Naive thymus-derived CD4-positive, alpha-beta T cell (primary cell): ENCODE data around the gene TAS2R31. TPM values are rescaled to one million over a fixed set of nuclear protein-coding genes. Genes with fewer than 3 reads are reported as not detected.
"Not testable (repeated sequence)": the region's sequence is repeated elsewhere in the genome, so short reads cannot be mapped to it uniquely, and the experiment has no call there.

ENCODE experiments used
- ATAC-seq: fragments of 150-1000 bp; cut with Tn5 transposase; 2 replicates; pipeline ENCODE4 v1.10.0; 2021; ENCODE audit warnings: mild to moderate bottlenecking, moderate library complexity
- CTCF ChIA-PET: fragments of 350-600 bp; sonication (Branson Sonifier 250); formaldehyde crosslinking; loops from one replicate; lab custom pipeline; 2021; ENCODE audit warnings: antibody characterized with exemption; lab: Charles Lee
- POLR2A ChIA-PET: fragments of 350-600 bp; sonication (Branson Sonifier 250); formaldehyde crosslinking; loops from one replicate; lab custom pipeline; 2021; ENCODE audit warnings: antibody characterized with exemption, inconsistent platforms; lab: Charles Lee
- DNase-seq, 9 donors: peaks; one replicate each; pipeline versions ENCODE4 v3.0.0 to v3.0.0-alpha.2; 2020 to 2022; ENCODE audit warnings: mixed read lengths in 1 of 9
- H3K27ac ChIP-seq: one replicate; pipeline ENCODE4 v1.7.0; 2013; ENCODE audit warnings: mild to moderate bottlenecking, low read depth, low read length, moderate library complexity
- H3K27me3 ChIP-seq, 2 donors: one replicate each; pipeline ENCODE4 v1.7.0; 2013; ENCODE audit warnings: low read length in 2 of 2, mild to moderate bottlenecking in 2 of 2, moderate library complexity in 2 of 2; ENCODE audit not compliant: control insufficient read depth in 2 of 2, insufficient read depth in 2 of 2
- H3K36me3 ChIP-seq, 3 experiments: 1 replicate in 2 of 3; 2 replicates in 1 of 3; pipeline ENCODE4 v1.7.0; 2013; ENCODE audit warnings: low read length in 3 of 3, mild to moderate bottlenecking in 3 of 3, moderate library complexity in 1 of 3; ENCODE audit not compliant: insufficient read depth in 3 of 3, control insufficient read depth in 2 of 3
- H3K4me1 ChIP-seq, 2 donors: one replicate each; pipeline ENCODE4 v1.7.0; 2013; ENCODE audit warnings: low read length in 2 of 2, mild to moderate bottlenecking in 2 of 2, moderate library complexity in 1 of 2; ENCODE audit not compliant: control insufficient read depth in 2 of 2, insufficient read depth in 2 of 2
- H3K4me3 ChIP-seq: 2 replicates; pipeline ENCODE4 v1.7.0; 2013; ENCODE audit warnings: mild to moderate bottlenecking, low read length
- H3K9me3 ChIP-seq, 3 experiments: 1 replicate in 2 of 3; 2 replicates in 1 of 3; pipeline ENCODE4 v1.7.0; 2013; ENCODE audit warnings: low read length in 3 of 3; ENCODE audit not compliant: control insufficient read depth in 2 of 3
- H3K27ac Mint-ChIP-seq, 9 donors: one replicate each; pipeline ENCODE4 v1.8.0; 2020 to 2022; ENCODE audit warnings: mixed read lengths in 9 of 9, mild to moderate bottlenecking in 8 of 9, moderate library complexity in 5 of 9, inconsistent platforms in 2 of 9
- H3K27me3 Mint-ChIP-seq, 5 donors: one replicate each; pipeline ENCODE4 v1.8.0; 2021 to 2022; ENCODE audit warnings: mixed read lengths in 5 of 5, mild to moderate bottlenecking in 1 of 5
- H3K36me3 Mint-ChIP-seq, 5 donors: one replicate each; pipeline ENCODE4 v1.8.0; 2020 to 2022; ENCODE audit warnings: mixed read lengths in 5 of 5, mild to moderate bottlenecking in 3 of 5, inconsistent platforms in 1 of 5
- H3K4me1 Mint-ChIP-seq, 7 donors: one replicate each; pipeline ENCODE4 v1.8.0; 2020 to 2022; ENCODE audit warnings: mixed read lengths in 7 of 7, mild to moderate bottlenecking in 3 of 7, inconsistent platforms in 1 of 7
- H3K4me3 Mint-ChIP-seq, 10 donors: one replicate each; pipeline ENCODE4 v1.8.0; 2020 to 2022; ENCODE audit warnings: mild to moderate bottlenecking in 10 of 10, mixed read lengths in 10 of 10, moderate library complexity in 6 of 10, inconsistent platforms in 2 of 10
- H3K9me3 Mint-ChIP-seq, 11 donors: one replicate each; pipeline ENCODE4 v1.8.0; 2020 to 2022; ENCODE audit warnings: mixed read lengths in 11 of 11, mild to moderate bottlenecking in 4 of 11, inconsistent platforms in 1 of 11, moderate library complexity in 1 of 11
- intact Hi-C, 2 donors: fragments of 100-400 bp; cut with micrococcal nuclease; formaldehyde crosslinking; loops; one replicate each; pipeline ENCODE4 v1.15.1; 2023
- polyA plus RNA-seq, 2 donors: library from polyadenylated mRNA; unstranded; fragments of 300-500 nt; fragmentation: Illumina TruSeq; gene quantifications; one replicate each; pipeline ENCODE4 v1.2.3, GENCODE V29; 2021
- total RNA-seq, 6 experiments: library from RNA in 5 of 6; stranded (reverse) in 5 of 6; gene quantifications; 1 replicate in 5 of 6; 2 replicates in 1 of 6; pipeline ENCODE4 v1.2.3 and lab custom pipeline; 2021 to 2026

TAS2R31 gene
- total and polyA plus RNA-seq, 7 experiments from 2014 or later: 0.26 to 6.2 (median 2.8) TPM; not detected in 1

- Histone ChIP-seq H3K4me3 (no peak overlapping the region), H3K4me1 (no peaks in the 10 kb centered on the region), H3K27me3 (no peaks in the 10 kb centered on the region), H3K27ac (no peak overlapping the region), H3K36me3 (no peaks in the 10 kb centered on the region), H3K9me3 (no peaks in the 10 kb centered on the region)
- Mint-ChIP-seq H3K27ac (no peak overlapping the region), H3K36me3 (peaks cover 11 to 76% (median 66%) of the 10 kb centered on the region in 5 donors), H3K4me1 (peaks cover 0 to 32% (median 18%) of the 10 kb centered on the region in 7 donors), H3K9me3 (peaks cover 0 to 8% (median 0%) of the 10 kb centered on the region in 11 donors), H3K4me3 (no peak overlapping the region), H3K27me3 (no peaks in the 10 kb centered on the region)
- ATAC-seq (no peak), DNase-seq (no peak)
- CTCF ChIA-PET: no interaction called here
- intact Hi-C loops: no loop called here
- POLR2A ChIA-PET: no interaction called here
These were observed 9.0 kb upstream of the TAS2R31 start for GRCh38 chr12:11040162-11040561.

DNA sequence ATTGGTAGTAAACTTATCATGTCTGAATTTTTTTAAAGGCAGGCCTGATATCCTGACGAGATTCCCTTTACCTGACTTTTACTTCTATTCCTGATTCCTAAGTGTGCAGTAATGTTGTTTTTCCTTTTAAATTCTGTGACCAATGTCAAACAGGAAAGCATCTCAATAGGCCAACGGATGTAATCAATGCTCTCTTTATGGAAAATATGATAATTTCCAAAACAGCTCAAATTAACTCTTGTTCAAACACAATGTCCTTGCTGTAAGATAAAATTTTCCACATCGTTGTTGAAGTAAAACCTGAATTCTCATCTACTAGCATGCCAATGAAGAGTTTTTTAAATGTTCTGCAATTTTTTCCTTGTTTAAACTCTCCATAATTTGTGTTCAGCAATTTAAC is 8.0 kb upstream of the TAS2R31 start:
- POLR2A ChIA-PET: no interaction called here
- H3K9me3 Mint-ChIP-seq: peaks cover 0 to 8% (median 0%) of the 10 kb centered on the region in 11 donors
- no peaks in the 10 kb centered on the region for H3K9me3 ChIP-seq
- no peaks in the 10 kb centered on the region for H3K27me3 ChIP-seq
- CTCF ChIA-PET: no interaction called here
- H3K27ac Mint-ChIP-seq: no peak overlapping the region
- intact Hi-C loops: loop anchor here in 1 of 2 donors (1.0 kb wide), 1 partner anchor 27 kb away; no protein-coding TSS in a partner anchor
- H3K27ac ChIP-seq: no peak overlapping the region
- H3K36me3 ChIP-seq: no peaks in the 10 kb centered on the region
- peaks cover 0 to 25% (median 16%) of the 10 kb centered on the region in 7 donors for H3K4me1 Mint-ChIP-seq
- no peak for DNase-seq
- ATAC-seq: no peak
- H3K4me3 ChIP-seq: no peak overlapping the region
- H3K27me3 Mint-ChIP-seq: no peaks in the 10 kb centered on the region
- peaks cover 4 to 68% (median 59%) of the 10 kb centered on the region in 5 donors for H3K36me3 Mint-ChIP-seq
- H3K4me1 ChIP-seq: no peaks in the 10 kb centered on the region
- no peak overlapping the region for H3K4me3 Mint-ChIP-seq

DNA sequence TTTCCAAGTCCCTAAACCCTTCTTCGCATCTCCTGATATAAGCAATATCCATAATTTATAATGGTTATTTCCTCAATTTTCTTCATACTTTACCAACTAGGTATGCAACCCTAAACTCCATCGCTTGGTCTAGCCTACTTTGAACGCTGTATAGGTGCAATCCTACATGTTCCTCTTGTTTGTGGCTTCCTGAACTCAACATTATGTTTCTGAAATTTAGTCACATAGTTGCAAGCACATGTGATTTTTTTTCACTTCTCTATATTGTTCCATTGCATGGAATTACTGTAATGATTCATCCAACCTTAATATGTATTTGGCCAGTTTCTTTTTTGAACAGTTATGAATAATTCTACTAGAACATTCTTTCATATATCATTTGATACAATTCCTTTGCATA is 2.8 kb upstream of the TAS2R31 start:
- ATAC-seq, DNase-seq, H3K4me1 Mint-ChIP-seq, H3K9me3 ChIP-seq, H3K27ac Mint-ChIP-seq, intact Hi-C loops, H3K4me3 ChIP-seq, CTCF ChIA-PET, H3K4me3 Mint-ChIP-seq, POLR2A ChIA-PET, H3K27me3 ChIP-seq, H3K36me3 ChIP-seq, H3K27me3 Mint-ChIP-seq, H3K27ac ChIP-seq, H3K9me3 Mint-ChIP-seq, H3K4me1 ChIP-seq: not testable (repeated sequence)
- peaks cover 4 to 57% (median 50%) of the 10 kb centered on the region in 5 donors for H3K36me3 Mint-ChIP-seq

GRCh38 chr12:11026118-11026517 is 5.1 kb downstream of the TAS2R31 start:
- Histone ChIP-seq H3K4me1 (no peaks in the 10 kb centered on the region), H3K27ac (no peak overlapping the region), H3K9me3 (no peaks in the 10 kb centered on the region), H3K27me3 (no peaks in the 10 kb centered on the region), H3K36me3 (peaks cover 0 to 9% (median 0%) of the 10 kb centered on the region in 3 experiments), H3K4me3 (no peak overlapping the region)
- CTCF ChIA-PET: no interaction called here
- intact Hi-C loops: no loop called here
- H3K27me3 Mint-ChIP-seq: no peaks in the 10 kb centered on the region
- H3K9me3 Mint-ChIP-seq: peaks cover 5 to 11% (median 6%) of the 10 kb centered on the region in 11 donors
- ATAC-seq: no peak
- no peak overlapping the region for H3K27ac Mint-ChIP-seq
- peaks cover 0 to 11% (median 7%) of the 10 kb centered on the region in 7 donors for H3K4me1 Mint-ChIP-seq
- POLR2A ChIA-PET: no interaction called here
- H3K36me3 Mint-ChIP-seq: peaks cover 13 to 64% (median 45%) of the 10 kb centered on the region in 5 donors
- no peak overlapping the region for H3K4me3 Mint-ChIP-seq
- no peak for DNase-seq

DNA sequence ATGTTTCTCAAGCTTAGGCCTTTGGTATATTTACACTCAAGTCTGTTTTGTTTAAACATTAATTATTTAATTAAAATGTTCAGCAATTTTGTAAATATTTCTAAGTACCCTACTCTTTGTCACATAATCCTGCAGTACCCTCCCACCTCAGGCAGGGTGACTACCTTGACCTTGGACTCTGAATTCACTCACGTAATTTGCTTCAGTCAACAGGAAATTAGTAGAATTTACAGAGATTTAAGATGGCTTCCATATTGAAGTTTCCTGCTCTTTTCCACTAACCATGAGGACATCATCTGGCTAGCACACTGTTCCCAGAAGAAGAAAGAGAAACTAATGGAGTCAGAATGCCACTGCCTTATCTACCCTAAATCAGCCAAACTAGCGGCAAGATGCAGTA is 7.8 kb downstream of the TAS2R31 start:
- Mint-ChIP-seq H3K4me3 (no peak overlapping the region), H3K4me1 (peaks cover 0 to 11% (median 8%) of the 10 kb centered on the region in 7 donors), H3K27ac (peak overlapping the region in 1 of 9 donors; percentile 33), H3K9me3 (peaks cover 5 to 11% (median 6%) of the 10 kb centered on the region in 11 donors), H3K36me3 (peaks cover 13 to 61% (median 35%) of the 10 kb centered on the region in 5 donors), H3K27me3 (no peaks in the 10 kb centered on the region)
- no peaks in the 10 kb centered on the region for H3K4me1 ChIP-seq
- no peak overlapping the region for H3K4me3 ChIP-seq
- no peaks in the 10 kb centered on the region for H3K9me3 ChIP-seq
- DNase-seq (no peak), ATAC-seq (no peak)
- no peaks in the 10 kb centered on the region for H3K27me3 ChIP-seq
- ChIA-PET CTCF (no interaction called here), POLR2A (no interaction called here)
- H3K36me3 ChIP-seq: peaks cover 0 to 9% (median 0%) of the 10 kb centered on the region in 3 experiments
- H3K27ac ChIP-seq: no peak overlapping the region
- intact Hi-C loops: no loop called here

DNA sequence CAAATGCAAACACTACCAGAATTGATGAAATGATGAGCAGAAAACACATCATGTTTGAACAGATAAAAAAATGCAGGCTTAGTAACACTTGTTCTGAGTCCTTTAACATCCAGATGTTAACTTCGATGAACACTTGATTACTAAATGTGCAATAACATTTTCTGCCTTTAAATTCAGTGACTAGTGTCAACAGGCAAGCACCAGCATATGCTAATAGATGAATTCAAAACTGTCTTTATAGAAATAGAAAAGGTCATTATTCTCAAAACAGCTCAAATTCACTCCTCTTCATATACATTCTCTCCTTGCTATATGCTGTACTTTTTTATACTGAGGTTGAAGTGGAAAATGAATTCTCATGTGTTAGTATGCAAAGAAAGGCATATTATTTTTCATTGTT is 8.7 kb downstream of the TAS2R31 start, which contains the start of gene TAS2R19:
TAS2R19 (minus strand) TSS at position 101 of the 400 bp plus-strand sequence; CDS start at position 52, 49 bp downstream.
- Mint-ChIP-seq H3K36me3 (peaks cover 10 to 58% (median 29%) of the 10 kb centered on the region in 5 donors), H3K4me3 (no peak within 1 kb of the TSS), H3K27ac (peak within 1 kb of the TSS in 1 of 9 donors; percentile 33), H3K27me3 (no peaks in the 10 kb centered on the region), H3K4me1 (peaks cover 0 to 12% (median 8%) of the 10 kb centered on the region in 7 donors), H3K9me3 (peaks cover 4 to 11% (median 6%) of the 10 kb centered on the region in 11 donors)
- no peak for ATAC-seq
- no peak within 1 kb of the TSS for H3K27ac ChIP-seq
- H3K4me3 ChIP-seq: no peak within 1 kb of the TSS
- POLR2A ChIA-PET: no interaction called here
- H3K9me3 ChIP-seq: no peaks in the 10 kb centered on the region
- H3K36me3 ChIP-seq: peaks cover 0 to 1% (median 0%) of the 10 kb centered on the region in 3 experiments
- intact Hi-C loops: no loop called here
- H3K27me3 ChIP-seq: no peaks in the 10 kb centered on the region
- CTCF ChIA-PET: no interaction called here
- DNase-seq: no peak
- H3K4me1 ChIP-seq: no peaks in the 10 kb centered on the region

- Histone ChIP-seq H3K4me3 (no peak overlapping the region), H3K4me1 (no peaks in the 10 kb centered on the region), H3K9me3 (no peaks in the 10 kb centered on the region), H3K27me3 (no peaks in the 10 kb centered on the region), H3K36me3 (no peaks in the 10 kb centered on the region), H3K27ac (no peak overlapping the region)
- Mint-ChIP-seq H3K9me3 (no peaks in the 10 kb centered on the region), H3K27me3 (no peaks in the 10 kb centered on the region), H3K36me3 (peaks cover 0 to 60% (median 16%) of the 10 kb centered on the region in 5 donors), H3K4me3 (no peak overlapping the region), H3K4me1 (peaks cover 4 to 13% (median 9%) of the 10 kb centered on the region in 7 donors), H3K27ac (no peak overlapping the region)
- intact Hi-C loops: no loop called here
- no peak for DNase-seq
- no peak for ATAC-seq
- ChIA-PET CTCF (no interaction called here), POLR2A (no interaction called here)
These were observed 14.3 kb downstream of the TAS2R31 start for GRCh38 chr12:11016937-11017336.
